ENCODE measurements around the gene PRR11.
A peak's percentile ranks its signal among the peaks of the same experiment; 100 is the strongest.

- TF ChIP-seq, protein P1, sequence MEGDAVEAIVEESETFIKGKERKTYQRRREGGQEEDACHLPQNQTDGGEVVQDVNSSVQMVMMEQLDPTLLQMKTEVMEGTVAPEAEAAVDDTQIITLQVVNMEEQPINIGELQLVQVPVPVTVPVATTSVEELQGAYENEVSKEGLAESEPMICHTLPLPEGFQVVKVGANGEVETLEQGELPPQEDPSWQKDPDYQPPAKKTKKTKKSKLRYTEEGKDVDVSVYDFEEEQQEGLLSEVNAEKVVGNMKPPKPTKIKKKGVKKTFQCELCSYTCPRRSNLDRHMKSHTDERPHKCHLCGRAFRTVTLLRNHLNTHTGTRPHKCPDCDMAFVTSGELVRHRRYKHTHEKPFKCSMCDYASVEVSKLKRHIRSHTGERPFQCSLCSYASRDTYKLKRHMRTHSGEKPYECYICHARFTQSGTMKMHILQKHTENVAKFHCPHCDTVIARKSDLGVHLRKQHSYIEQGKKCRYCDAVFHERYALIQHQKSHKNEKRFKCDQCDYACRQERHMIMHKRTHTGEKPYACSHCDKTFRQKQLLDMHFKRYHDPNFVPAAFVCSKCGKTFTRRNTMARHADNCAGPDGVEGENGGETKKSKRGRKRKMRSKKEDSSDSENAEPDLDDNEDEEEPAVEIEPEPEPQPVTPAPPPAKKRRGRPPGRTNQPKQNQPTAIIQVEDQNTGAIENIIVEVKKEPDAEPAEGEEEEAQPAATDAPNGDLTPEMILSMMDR (IDR thresholded peaks at IDR 0.05; ENCODE audit: insufficient read depth, low read length, poor library complexity, severe bottlenecking): peak; percentile 52
- no peak for TF ChIP-seq EZH2phosphoT487 (conservative IDR thresholded peaks at IDR 0.05; ENCODE audit: low read length)
These were observed 65.0 kb downstream of the PRR11 start, which contains the start of gene GDPD1 for GRCh38 chr17:59220328-59221158.
